Activated CD4-positive, CD25-positive, alpha-beta regulatory T cell treated with anti-CD3 and anti-CD28 coated beads, Interleukin-2, amount 50 U/mL, for 72 hours (primary cell): ENCODE data around the gene GRIK4.

Source experiments
- DNase-seq: peaks from one replicate; pipeline ENCODE4 v3.0.0; 2021

GRIK4 gene

GRCh38 chr11:120819437-120820365 is 308.2 kb downstream of the GRIK4 start:
- no peak for DNase-seq

GRCh38 chr11:120823159-120823558 is 311.6 kb downstream of the GRIK4 start:
- no peak for DNase-seq

DNA sequence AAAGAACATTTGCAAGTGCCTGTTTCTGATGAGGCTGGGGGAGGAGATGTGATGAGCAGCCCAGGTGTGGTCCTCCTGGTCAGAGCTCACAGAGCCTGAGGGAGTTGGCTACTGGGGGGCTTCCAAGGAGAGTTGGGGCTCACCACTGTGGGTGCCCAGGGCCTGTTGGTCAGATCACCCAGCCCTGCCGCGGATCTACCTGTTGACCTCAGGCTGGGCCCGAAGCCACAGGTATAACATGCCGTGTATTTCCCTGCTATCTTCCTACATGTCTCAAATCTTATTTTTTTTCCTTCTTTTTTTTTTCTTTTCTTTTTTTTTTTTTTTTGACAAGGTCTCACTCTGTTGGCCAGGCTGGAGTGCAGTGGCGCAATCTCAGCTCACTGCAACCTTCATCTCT is 312.7 kb downstream of the GRIK4 start:
- no peak for DNase-seq

DNA sequence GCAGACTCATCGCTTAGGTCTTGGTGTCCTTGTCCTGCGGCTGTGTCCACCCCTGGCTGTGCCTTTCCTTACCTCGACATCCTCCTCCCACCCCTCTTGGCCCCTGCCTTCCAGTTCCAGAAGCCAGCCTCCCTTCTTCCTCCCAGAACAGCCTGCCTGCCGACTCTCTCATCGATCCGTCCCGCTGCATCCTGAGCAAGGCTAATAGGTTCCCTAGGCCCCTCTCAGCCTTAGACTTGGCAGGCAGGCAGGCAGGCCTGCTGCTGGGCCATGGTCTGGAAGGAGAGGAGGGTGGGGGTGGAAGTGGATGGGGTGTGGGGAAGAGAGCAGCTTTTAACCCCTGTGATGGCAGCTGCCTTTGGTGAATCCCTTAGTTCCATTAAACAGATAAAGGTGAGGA is 315.6 kb downstream of the GRIK4 start:
- no peak for DNase-seq

DNA sequence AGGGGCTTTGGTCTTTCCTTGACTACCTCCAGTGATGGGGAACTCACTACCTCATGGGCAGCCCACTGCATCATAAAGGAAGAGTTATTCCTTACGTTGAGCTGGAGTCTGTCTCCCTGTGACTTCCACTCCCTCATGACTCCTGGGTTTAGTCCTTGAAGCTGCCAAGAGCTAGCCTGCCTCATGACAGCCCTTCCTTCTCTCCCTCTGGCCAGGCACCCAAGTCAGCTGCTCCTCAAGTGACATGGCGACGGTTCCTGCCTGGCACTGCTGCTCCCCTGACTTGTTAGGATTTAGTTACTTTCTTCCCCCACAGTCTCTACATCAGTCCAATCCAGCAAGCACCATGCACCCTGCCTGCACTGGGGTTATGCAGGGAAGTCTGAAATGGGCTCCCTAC is 316.3 kb downstream of the GRIK4 start:
- no peak for DNase-seq

- no peak for DNase-seq
Observed at GRCh38 chr11:120828847-120829246, 317.3 kb downstream of the GRIK4 start.

GRCh38 chr11:120830085-120830620 is 318.6 kb downstream of the GRIK4 start:
- no peak for DNase-seq

DNA sequence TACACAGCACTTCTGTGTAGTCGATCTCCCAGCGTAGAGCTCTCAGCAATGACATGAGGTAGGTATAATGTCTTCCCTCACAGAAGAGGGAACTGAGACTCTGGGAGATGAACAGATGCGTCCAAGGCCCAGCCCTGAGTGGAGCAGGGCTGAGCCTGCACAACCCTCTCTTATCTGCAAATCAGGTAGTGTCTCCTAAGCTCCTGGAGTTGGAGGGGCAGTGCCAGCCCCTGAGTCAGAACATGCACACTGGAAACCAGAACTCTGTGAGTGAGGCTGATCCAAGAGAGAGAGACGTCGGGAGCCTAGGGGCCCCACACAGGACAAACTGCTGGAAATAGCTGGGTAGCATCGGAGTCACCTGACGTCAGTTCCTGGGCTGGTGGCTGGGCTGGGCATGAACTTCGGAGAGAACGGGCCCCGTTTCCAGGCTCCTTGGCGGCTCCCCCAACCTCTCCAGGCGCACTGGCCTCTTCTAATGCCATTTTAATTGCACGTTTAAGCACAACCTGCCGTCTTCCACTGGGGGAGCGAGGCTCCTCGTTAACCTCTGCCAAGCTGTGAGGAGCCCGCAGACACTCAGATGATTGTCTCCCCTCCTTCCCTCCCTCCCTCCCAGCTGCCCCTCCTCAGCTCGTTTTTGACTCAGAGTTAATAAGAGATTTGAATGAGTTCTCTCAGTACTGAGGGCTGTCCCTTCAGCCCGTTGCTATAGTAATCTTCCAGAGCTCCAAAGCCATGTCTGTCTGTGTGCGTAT is 321.1 kb downstream of the GRIK4 start:
- DNase-seq: no peak

- no peak for DNase-seq
Observed at GRCh38 chr11:120834686-120835210, 323.2 kb downstream of the GRIK4 start.

DNA sequence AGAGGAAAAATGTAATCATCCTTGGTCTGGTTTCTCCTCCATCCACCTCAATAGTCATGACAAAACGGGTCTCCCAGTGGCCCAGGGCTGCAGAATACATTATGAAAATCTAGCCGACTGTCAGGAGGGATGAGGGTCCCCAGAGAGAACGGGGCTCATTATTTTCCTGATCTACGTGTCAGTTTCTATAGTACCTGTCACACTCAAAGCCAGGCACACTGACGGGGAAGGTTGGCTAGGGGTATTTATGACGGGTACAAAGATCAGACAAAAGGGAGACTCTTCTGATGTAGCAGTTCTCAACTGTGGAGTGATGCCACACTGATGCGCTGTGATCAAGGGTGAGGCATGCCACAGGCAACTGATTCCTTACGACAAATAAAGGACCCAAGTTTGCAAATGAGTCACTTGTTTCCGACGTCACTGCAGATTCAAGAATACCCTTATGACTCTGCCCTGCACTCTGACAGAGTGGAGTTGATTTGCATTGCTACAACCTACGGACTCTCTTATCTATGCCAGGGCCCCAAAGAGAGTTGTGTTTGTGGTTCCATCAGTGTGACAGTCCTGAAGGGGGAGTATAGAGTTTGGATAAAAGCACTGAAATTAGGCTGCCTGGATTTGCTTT is 324.2 kb downstream of the GRIK4 start:
- DNase-seq: no peak

- no peak for DNase-seq
Observed at GRCh38 chr11:120837696-120838095, 326.1 kb downstream of the GRIK4 start.

- no peak for DNase-seq
Observed at GRCh38 chr11:120839201-120839600, 327.7 kb downstream of the GRIK4 start.

DNA sequence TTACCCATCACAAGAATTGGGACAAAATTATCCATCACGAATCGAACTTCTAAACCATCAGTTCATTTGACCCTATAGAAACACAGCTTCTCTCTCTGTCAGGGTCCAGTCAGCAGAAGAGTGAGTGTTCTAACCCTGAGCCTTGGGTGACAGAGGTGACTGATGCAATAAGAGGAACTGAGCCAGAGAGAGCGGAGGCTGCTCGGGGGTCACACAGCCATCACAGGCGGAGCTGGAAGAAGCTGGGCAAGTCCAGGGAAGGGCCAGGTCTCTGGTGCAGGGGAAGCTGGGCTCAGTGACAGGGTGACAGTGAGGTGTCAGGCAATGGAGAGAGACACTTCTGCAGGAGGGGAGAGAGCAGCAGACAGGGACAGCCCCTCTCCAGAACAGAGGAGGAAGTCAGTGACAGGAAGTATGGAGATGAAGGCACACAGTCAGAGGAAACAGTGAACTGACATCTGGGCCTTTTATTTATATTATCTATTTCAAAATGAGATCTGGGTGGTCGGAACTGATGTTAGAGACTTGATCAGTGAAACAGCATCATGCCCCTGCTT is 328.4 kb downstream of the GRIK4 start:
- no peak for DNase-seq

DNA sequence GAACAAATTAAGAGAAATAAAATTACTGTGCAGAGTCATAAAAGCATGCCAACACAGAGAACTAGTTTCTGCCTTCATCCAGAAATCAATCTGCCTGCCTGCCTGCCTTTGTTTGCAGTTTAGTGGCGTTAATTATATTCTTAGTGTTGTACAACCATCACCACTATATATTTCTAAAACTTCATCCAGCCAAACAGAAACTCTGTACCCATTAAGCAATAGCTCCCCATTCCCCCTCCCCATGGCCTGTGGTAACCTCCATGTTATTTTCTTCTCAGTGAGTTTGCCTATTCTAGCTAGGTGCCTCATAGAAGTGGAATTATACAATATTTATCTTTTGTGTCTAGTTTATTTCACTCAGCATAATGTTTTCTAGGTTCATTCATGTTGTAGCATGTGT is 329.1 kb downstream of the GRIK4 start:
- no peak for DNase-seq

- no peak for DNase-seq
Observed at GRCh38 chr11:120841074-120841473, 329.5 kb downstream of the GRIK4 start.

GRCh38 chr11:120842195-120842594 is 330.6 kb downstream of the GRIK4 start:
- DNase-seq: no peak

- DNase-seq: no peak
Observed at GRCh38 chr11:120853435-120853834, 341.9 kb downstream of the GRIK4 start.

GRCh38 chr11:120854988-120855387 is 343.4 kb downstream of the GRIK4 start:
- DNase-seq: no peak

GRCh38 chr11:120857508-120857907 is 346.0 kb downstream of the GRIK4 start:
- no peak for DNase-seq

- no peak for DNase-seq
Observed at GRCh38 chr11:120858740-120859139, 347.2 kb downstream of the GRIK4 start.

DNA sequence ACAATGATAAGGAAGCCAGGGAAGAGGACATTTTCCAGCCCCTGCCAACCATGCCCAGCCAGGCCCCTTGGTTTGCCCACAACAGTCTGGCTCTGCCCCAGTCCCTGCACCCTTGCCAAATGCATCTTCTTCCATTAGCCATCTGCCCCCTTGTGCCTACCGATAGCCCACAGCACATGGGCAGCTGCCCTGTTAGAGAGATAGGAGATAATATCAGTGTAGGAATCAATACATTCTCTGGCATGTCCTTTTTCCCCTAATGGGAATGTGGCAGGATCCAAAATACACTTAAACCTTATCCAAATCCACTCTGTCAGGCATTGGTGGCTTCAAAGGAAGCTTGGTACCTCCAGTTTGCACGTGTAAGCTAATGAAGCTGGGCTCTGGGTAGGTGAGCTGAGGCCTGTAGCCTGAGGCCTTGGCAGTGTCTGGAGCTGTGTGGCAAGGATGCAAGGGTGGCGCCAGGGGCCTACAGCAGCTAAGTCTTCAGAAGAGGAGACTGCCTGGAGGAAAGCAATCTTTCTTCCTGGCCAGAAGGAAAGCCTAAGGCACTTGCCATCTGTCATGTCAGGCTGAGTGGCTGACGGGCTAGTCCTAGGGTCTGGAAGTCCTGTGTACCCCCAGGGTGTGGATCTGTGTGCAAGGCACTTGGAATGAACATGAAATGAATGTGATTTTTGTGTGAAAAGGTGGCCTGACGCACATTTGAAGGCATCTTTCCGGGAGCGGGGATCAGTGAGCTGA is 348.2 kb downstream of the GRIK4 start:
- DNase-seq: no peak

GRCh38 chr11:120863359-120863758 is 351.8 kb downstream of the GRIK4 start:
- no peak for DNase-seq
